PC-3 (cell line): Measurements from ENCODE around the gene C1QC.

Experiments used
- CTCF ChIP-seq: fragments of 300-600 bp; sonication (generic); conservative IDR thresholded peaks from 2 replicates; pipeline ENCODE4 v1.5.1; 2017; ENCODE audit warnings: antibody characterized with exemption, low read depth, mild to moderate bottlenecking, low read length
- EZH2 ChIP-seq: fragments of 300-600 bp; sonication (generic); IDR thresholded peaks from one replicate; pipeline ENCODE4 v1.6.1; 2017; ENCODE audit warnings: antibody characterized with exemption, mild to moderate bottlenecking, low read length; ENCODE audit not compliant: unreplicated experiment
- EZH2phosphoT487 ChIP-seq: fragments of 300-600 bp; sonication (generic); IDR thresholded peaks from 2 replicates; pipeline ENCODE4 v1.6.1; 2018; ENCODE audit warnings: mild to moderate bottlenecking, antibody characterized with exemption, low read length, borderline replicate concordance

DNA sequence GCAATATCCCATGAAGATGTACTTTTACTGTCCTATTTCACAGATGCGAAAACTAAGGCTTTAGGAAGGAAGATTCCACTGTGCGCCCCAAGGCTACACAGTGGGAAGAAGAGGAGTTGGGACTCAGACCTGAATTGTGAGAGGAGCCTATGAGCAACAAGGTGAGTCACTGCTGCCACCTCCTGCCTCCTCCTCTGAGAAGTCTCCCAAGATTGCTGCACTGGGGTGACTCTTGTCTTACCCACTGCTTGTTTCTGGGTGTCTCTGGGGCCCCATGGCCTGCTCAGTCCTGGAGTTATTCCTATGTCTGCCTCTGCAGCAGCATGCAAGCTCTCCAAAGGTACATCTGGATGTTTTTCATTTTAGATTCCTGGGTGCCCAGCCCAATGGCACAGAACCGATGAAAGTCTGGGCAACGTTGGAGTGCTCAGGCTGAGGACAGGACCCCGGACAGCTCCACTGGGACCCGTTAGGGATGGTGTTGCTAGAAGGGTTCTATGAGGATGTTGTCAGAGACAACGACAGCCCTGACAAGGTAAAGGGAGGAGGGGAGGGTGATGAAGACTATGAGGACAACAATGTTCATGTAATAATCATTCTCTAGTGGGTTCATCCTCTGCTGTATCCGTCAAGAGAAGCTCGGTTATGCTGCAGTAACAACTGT is 18.0 kb upstream of the C1QC start:
- TF ChIP-seq CTCF (no peak), EZH2 (no peak), EZH2phosphoT487 (no peak)
